PC-3 (cell line): ENCODE measurements around the gene RNF150. TPM values are rescaled to one million over a fixed set of nuclear protein-coding genes. Genes with fewer than 3 reads are reported as not detected.

Experiments used
- ATAC-seq: fragments of 200-7000 bp; cut with Tn5 transposase; 2 replicates; pipeline ENCODE4 v1.9.1; 2020; ENCODE audit warnings: mild to moderate bottlenecking, moderate library complexity
- BruUV-seq: library from RNA; stranded (reverse); fragments of 400-500 nt; replicated peaks from 2 replicates; lab custom pipeline; 2021; lab: Mats Ljungman, UMichigan
- CTCF ChIA-PET: fragments of 300-600 bp; sonication (Branson Sonifier 250); formaldehyde crosslinking; loops from one replicate; lab custom pipeline; 2022; ENCODE audit warnings: antibody characterized with exemption; lab: Charles Lee
- POLR2A ChIA-PET: fragments of 300-600 bp; sonication (Branson Sonifier 250); formaldehyde crosslinking; loops from one replicate; lab custom pipeline; 2022; ENCODE audit warnings: antibody characterized with exemption; ENCODE audit not compliant: unreplicated experiment; lab: Charles Lee
- DNase-seq: peaks from one replicate; pipeline ENCODE4 v3.0.0-alpha.2; 2015
- H2AFZ ChIP-seq: fragments of 300-600 bp; sonication (generic); 2 replicates; pipeline ENCODE4 v1.6.0; 2016; ENCODE audit warnings: antibody characterized with exemption, low read length
- H3F3A ChIP-seq: fragments of 300-600 bp; sonication (generic); one replicate; pipeline ENCODE4 v1.6.0; 2017; ENCODE audit warnings: antibody characterized with exemption, low read length, control low read depth, mild to moderate bottlenecking; ENCODE audit not compliant: unreplicated experiment
- H3K27ac ChIP-seq: fragments of 300-600 bp; sonication (generic); 2 replicates; pipeline ENCODE4 v1.5.1; 2016; ENCODE audit warnings: mild to moderate bottlenecking, low read length
- H3K27me3 ChIP-seq: fragments of 300-600 bp; sonication (generic); 2 replicates; pipeline ENCODE4 v1.6.1; 2016; ENCODE audit warnings: low read length, mixed read lengths
- H3K36me3 ChIP-seq: fragments of 300-600 bp; sonication (generic); 2 replicates; pipeline ENCODE4 v1.6.1; 2016; ENCODE audit warnings: low read depth, mixed run types, low read length, mixed read lengths
- H3K4me1 ChIP-seq: fragments of 300-600 bp; sonication (generic); 2 replicates; pipeline ENCODE4 v1.5.1; 2016; ENCODE audit warnings: low read length; ENCODE audit not compliant: insufficient read depth
- H3K4me2 ChIP-seq: fragments of 300-600 bp; sonication (generic); 2 replicates; pipeline ENCODE4 v1.6.0; 2016; ENCODE audit warnings: low read length
- H3K4me3 ChIP-seq: fragments of 300-600 bp; sonication (generic); 2 replicates; pipeline ENCODE4 v1.5.1; 2016; ENCODE audit warnings: mild to moderate bottlenecking, low read length, mixed read lengths
- H3K79me2 ChIP-seq: fragments of 300-600 bp; sonication (generic); 2 replicates; pipeline ENCODE4 v1.6.1; 2017; ENCODE audit warnings: low read length, mixed read lengths
- H3K9ac ChIP-seq: fragments of 300-600 bp; sonication (generic); 2 replicates; pipeline ENCODE4 v1.6.0; 2016; ENCODE audit warnings: mild to moderate bottlenecking, low read length
- H3K9me2 ChIP-seq: fragments of 300-600 bp; sonication (generic); replicated peaks from 2 replicates; pipeline ENCODE4 v1.6.1; 2016; ENCODE audit warnings: mixed run types, low read length, mixed read lengths
- H3K9me3 ChIP-seq: fragments of 300-600 bp; sonication (generic); 2 replicates; pipeline ENCODE4 v1.6.1; 2016; ENCODE audit warnings: low read length, mixed read lengths
- H4K20me1 ChIP-seq: fragments of 300-600 bp; sonication (generic); 2 replicates; pipeline ENCODE4 v1.6.1; 2016; ENCODE audit warnings: low read length, mixed read lengths
- EZH2 ChIP-seq: fragments of 300-600 bp; sonication (generic); IDR thresholded peaks from one replicate; pipeline ENCODE4 v1.6.1; 2017; ENCODE audit warnings: antibody characterized with exemption, mild to moderate bottlenecking, low read length; ENCODE audit not compliant: unreplicated experiment
- EZH2phosphoT487 ChIP-seq: fragments of 300-600 bp; sonication (generic); IDR thresholded peaks from 2 replicates; pipeline ENCODE4 v1.6.1; 2018; ENCODE audit warnings: mild to moderate bottlenecking, antibody characterized with exemption, low read length, borderline replicate concordance
- intact Hi-C: fragments of 100-400 bp; cut with micrococcal nuclease; formaldehyde crosslinking; loops from 2 replicates; pipeline ENCODE4 v1.9.0; 2023
- total RNA-seq: library from RNA; depleted of rRNA; stranded (reverse); fragments of >200 nt; gene quantifications from 2 replicates; pipeline ENCODE4 v1.2.3, GENCODE V29; 2014
- TF ChIP-seq, protein P1 (sequence below): fragments of 300-600 bp; sonication (generic); conservative IDR thresholded peaks from 2 replicates; pipeline ENCODE4 v1.5.1; 2017; ENCODE audit warnings: antibody characterized with exemption, low read depth, mild to moderate bottlenecking, low read length

RNF150 gene
- total RNA-seq, 1 experiment from 2014 or later, result 0.55 TPM

GRCh38 chr4:141020801-141021261 is 112.4 kb downstream of the RNF150 start:
- H3K4me3 ChIP-seq, result no peak overlapping the region
- CTCF ChIA-PET, result no interaction called here
- no peak overlapping the region for H3K9ac ChIP-seq
- no peaks in the 10 kb centered on the region for H3K4me1 ChIP-seq
- H2AFZ ChIP-seq, result no peak overlapping the region
- H3F3A ChIP-seq, result no peaks in the 10 kb centered on the region
- ATAC-seq, result no peak
- intact Hi-C loops, result no loop called here
- TF ChIP-seq EZH2 (no peak), EZH2phosphoT487 (no peak)
- TF ChIP-seq, protein P1, sequence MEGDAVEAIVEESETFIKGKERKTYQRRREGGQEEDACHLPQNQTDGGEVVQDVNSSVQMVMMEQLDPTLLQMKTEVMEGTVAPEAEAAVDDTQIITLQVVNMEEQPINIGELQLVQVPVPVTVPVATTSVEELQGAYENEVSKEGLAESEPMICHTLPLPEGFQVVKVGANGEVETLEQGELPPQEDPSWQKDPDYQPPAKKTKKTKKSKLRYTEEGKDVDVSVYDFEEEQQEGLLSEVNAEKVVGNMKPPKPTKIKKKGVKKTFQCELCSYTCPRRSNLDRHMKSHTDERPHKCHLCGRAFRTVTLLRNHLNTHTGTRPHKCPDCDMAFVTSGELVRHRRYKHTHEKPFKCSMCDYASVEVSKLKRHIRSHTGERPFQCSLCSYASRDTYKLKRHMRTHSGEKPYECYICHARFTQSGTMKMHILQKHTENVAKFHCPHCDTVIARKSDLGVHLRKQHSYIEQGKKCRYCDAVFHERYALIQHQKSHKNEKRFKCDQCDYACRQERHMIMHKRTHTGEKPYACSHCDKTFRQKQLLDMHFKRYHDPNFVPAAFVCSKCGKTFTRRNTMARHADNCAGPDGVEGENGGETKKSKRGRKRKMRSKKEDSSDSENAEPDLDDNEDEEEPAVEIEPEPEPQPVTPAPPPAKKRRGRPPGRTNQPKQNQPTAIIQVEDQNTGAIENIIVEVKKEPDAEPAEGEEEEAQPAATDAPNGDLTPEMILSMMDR, result no peak
- no peak for DNase-seq
- no peak overlapping the region for H3K27ac ChIP-seq
- no peak overlapping the region for H3K4me2 ChIP-seq
- POLR2A ChIA-PET, result no interaction called here
- no TSS peak for BruUV-seq
- H3K36me3 ChIP-seq, result no peaks in the 10 kb centered on the region
- no peaks in the 10 kb centered on the region for H3K9me2 ChIP-seq
- H3K9me3 ChIP-seq, result no peaks in the 10 kb centered on the region
- H3K79me2 ChIP-seq, result no peaks in the 10 kb centered on the region
- H3K27me3 ChIP-seq, result peaks cover 59% of the 10 kb centered on the region
- H4K20me1 ChIP-seq, result no peaks in the 10 kb centered on the region

DNA sequence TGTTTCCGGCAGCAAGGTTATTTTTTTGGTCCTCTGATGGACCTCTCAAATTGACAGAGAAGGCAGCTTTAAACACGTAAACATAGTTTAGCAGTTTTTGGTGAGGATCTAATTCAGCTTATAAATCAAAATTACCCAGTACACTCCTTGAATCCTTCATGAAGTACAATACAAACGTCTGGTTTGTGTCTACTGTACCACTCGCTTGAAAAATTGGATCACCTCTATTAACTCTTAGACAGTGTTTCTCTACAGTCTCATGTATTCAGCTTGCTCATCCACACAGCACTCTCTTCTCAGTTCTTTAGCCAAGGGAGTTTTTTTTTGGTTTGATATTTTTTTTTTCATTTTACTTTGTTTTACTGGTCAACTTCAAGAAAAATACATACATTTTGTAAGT is 113.5 kb downstream of the RNF150 start:
- Histone ChIP-seq H3F3A (no peaks in the 10 kb centered on the region), H3K27ac (no peak overlapping the region), H3K4me1 (no peaks in the 10 kb centered on the region), H3K9ac (no peak overlapping the region), H3K36me3 (no peaks in the 10 kb centered on the region), H3K4me2 (no peak overlapping the region), H2AFZ (no peak overlapping the region), H3K4me3 (no peak overlapping the region), H4K20me1 (no peaks in the 10 kb centered on the region), H3K79me2 (no peaks in the 10 kb centered on the region), H3K9me3 (no peaks in the 10 kb centered on the region), H3K27me3 (peaks cover 63% of the 10 kb centered on the region), H3K9me2 (no peaks in the 10 kb centered on the region)
- DNase-seq, result no peak
- ATAC-seq, result no peak
- intact Hi-C loops, result no loop called here
- no peak for TF ChIP-seq EZH2phosphoT487
- no peak for TF ChIP-seq EZH2
- TF ChIP-seq, protein P1, result no peak
- CTCF ChIA-PET, result no interaction called here
- POLR2A ChIA-PET, result no interaction called here
- no TSS peak for BruUV-seq

- CTCF ChIA-PET, result no interaction called here
- Histone ChIP-seq H3K27me3 (peaks cover 71% of the 10 kb centered on the region), H2AFZ (no peak overlapping the region), H3K4me2 (no peak overlapping the region), H3F3A (no peaks in the 10 kb centered on the region), H3K9ac (no peak overlapping the region), H3K4me3 (no peak overlapping the region), H4K20me1 (no peaks in the 10 kb centered on the region), H3K9me2 (no peaks in the 10 kb centered on the region), H3K79me2 (no peaks in the 10 kb centered on the region), H3K27ac (no peak overlapping the region), H3K36me3 (no peaks in the 10 kb centered on the region), H3K4me1 (no peaks in the 10 kb centered on the region), H3K9me3 (no peaks in the 10 kb centered on the region)
- ATAC-seq, result no peak
- TF ChIP-seq EZH2phosphoT487 (no peak), EZH2 (no peak)
- POLR2A ChIA-PET, result no interaction called here
- no TSS peak for BruUV-seq
- no peak for DNase-seq
- intact Hi-C loops, result no loop called here
These were observed 117.0 kb downstream of the RNF150 start for GRCh38 chr4:141016117-141016798.
